GM19239 (cell line): Measurements from ENCODE around the gene DESI1.
"Not testable (repeated sequence)": the region's sequence is repeated elsewhere in the genome, so short reads cannot be mapped to it uniquely, and the experiment has no call there.

Experiments used
- DNase-seq: peaks from one replicate; pipeline ENCODE4 v3.0.0; 2011; ENCODE audit warnings: low spot score; ENCODE audit not compliant: insufficient read length
- FAIRE-seq: peaks from 2 replicates; lab custom pipeline; 2011; peaks lifted over from hg19 to GRCh38; lab: Jason Lieb, UNC

DESI1 gene

GRCh38 chr22:41563051-41563711, 57.7 kb downstream of the DESI1 start:
- no peak for DNase-seq
- no peak for FAIRE-seq

GRCh38 chr22:41562461-41562860, 58.4 kb downstream of the DESI1 start:
- DNase-seq (no peak), FAIRE-seq (no peak)

- FAIRE-seq: no peak
Observed at GRCh38 chr22:41561788-41562187, 59.1 kb downstream of the DESI1 start.

GRCh38 chr22:41561335-41561734, 59.5 kb downstream of the DESI1 start:
- DNase-seq (no peak), FAIRE-seq (no peak)

More at GRCh38 chr22:41561788-41562187, 59.1 kb downstream of the DESI1 start:
- no peak for DNase-seq

GRCh38 chr22:41560095-41560471, 60.8 kb downstream of the DESI1 start:
- no peak for FAIRE-seq
- no peak for DNase-seq

- not testable (repeated sequence) for DNase-seq, FAIRE-seq
Observed at GRCh38 chr22:41558241-41558630, 62.6 kb downstream of the DESI1 start.

- DNase-seq (no peak), FAIRE-seq (no peak)
Observed at GRCh38 chr22:41557401-41558240, 63.2 kb downstream of the DESI1 start.

- FAIRE-seq (no peak), DNase-seq (no peak)
Observed at GRCh38 chr22:41556561-41556960, 64.3 kb downstream of the DESI1 start.

- no peak for FAIRE-seq
- DNase-seq: no peak
Observed at GRCh38 chr22:41555325-41555982, 65.4 kb downstream of the DESI1 start.

GRCh38 chr22:41551877-41552582, 68.8 kb downstream of the DESI1 start:
- no peak for FAIRE-seq
- DNase-seq: no peak

GRCh38 chr22:41550952-41551491, 69.8 kb downstream of the DESI1 start:
- DNase-seq (no peak), FAIRE-seq (no peak)

- DNase-seq: no peak
- FAIRE-seq: no peak
Observed at GRCh38 chr22:41548830-41549211, 72.0 kb downstream of the DESI1 start.
